Gastroesophageal sphincter (tissue), 4 donors: Measurements from ENCODE around the gene C6orf132. TPM values are rescaled to one million over a fixed set of nuclear protein-coding genes. Genes with fewer than 3 reads are reported as not detected.
A peak's percentile ranks its signal among the peaks of the same experiment; 100 is the strongest.

ENCODE experiments used
- ATAC-seq: fragments of 150-250 bp; one replicate; pipeline ENCODE4 v1.9.1; 2016; ENCODE audit warnings: mild to moderate bottlenecking, moderate library complexity
- H3K27ac ChIP-seq, 4 donors: fragments of 200-600 bp; sonication (generic) in 3 of 4; 1 replicate in 3 of 4; 2 replicates in 1 of 4; pipeline ENCODE4 v1.5.1; 2016 to 2019
- H3K27me3 ChIP-seq: fragments of 200-600 bp; sonication (generic); one replicate; pipeline ENCODE4 v1.5.1; 2019
- H3K36me3 ChIP-seq, 2 donors: fragments of 200-600 bp; sonication (generic); one replicate each; pipeline ENCODE4 v1.5.1; 2019; ENCODE audit warnings: control low read depth in 1 of 2
- H3K4me1 ChIP-seq, 3 donors: fragments of 200-600 bp; sonication (generic); 1 replicate in 2 of 3; 2 replicates in 1 of 3; pipeline ENCODE4 v1.5.1; 2016 to 2019; ENCODE audit warnings: control low read depth in 2 of 3
- H3K4me3 ChIP-seq, 2 donors: fragments of 200-600 bp; sonication (generic); one replicate each; pipeline ENCODE4 v1.5.1; 2019; ENCODE audit warnings: mild to moderate bottlenecking in 1 of 2, moderate library complexity in 1 of 2
- H3K9me3 ChIP-seq, 3 donors: fragments of 200-600 bp; sonication (generic); one replicate each; pipeline ENCODE4 v1.5.1; 2017 to 2019; ENCODE audit warnings: control low read depth in 2 of 3
- EP300 ChIP-seq: sonication (generic); formaldehyde crosslinking; IDR thresholded peaks from one replicate; pipeline ENCODE4 v1.6.1; 2017; ENCODE audit warnings: antibody characterized with exemption, mild to moderate bottlenecking
- POLR2A ChIP-seq, 2 donors: fragments of 450-650 bp; IDR thresholded peaks; one replicate each; pipeline ENCODE4 v1.6.1; 2017; ENCODE audit warnings: antibody characterized with exemption in 2 of 2, mild to moderate bottlenecking in 2 of 2, moderate library complexity in 1 of 2
- POLR2AphosphoS5 ChIP-seq: sonication (generic); formaldehyde crosslinking; IDR thresholded peaks from one replicate; pipeline ENCODE4 v1.6.1; 2017; ENCODE audit warnings: antibody characterized with exemption
- WGBS, 2 donors: methylation state at CpG; one replicate each; pipeline ENCODE4 v1.1.5; 2018; ENCODE audit warnings: low coverage in 1 of 2; 5-methylcytosine and 5-hydroxymethylcytosine counted together
- total RNA-seq, 4 donors: library from RNA; depleted of rRNA; stranded (reverse); fragments of >200 nt; gene quantifications; one replicate each; pipeline ENCODE4 v1.1.0, GENCODE V29; 2016
- TF ChIP-seq, protein P1 (sequence below), 4 experiments: fragments of 200-600 bp in 2 of 4; fragments of 450-650 bp in 2 of 4; sonication (generic) in 1 of 4; IDR thresholded peaks; one replicate each; pipeline ENCODE4 v1.5.1; 2017 to 2019; ENCODE audit warnings: antibody characterized with exemption in 4 of 4, mild to moderate bottlenecking in 2 of 4, moderate library complexity in 2 of 4

Gene C6orf132
- total RNA-seq, 4 donors from 2014 or later = 0.93 to 12.1 (median 1.4) TPM

- Histone ChIP-seq H3K27ac (peak overlapping the region in 3 of 4 donors; percentile 1 to 68 (median 25)), H3K4me3 (no peak overlapping the region), H3K4me1 (peaks cover 0 to 19% (median 10%) of the 10 kb centered on the region in 3 donors), H3K27me3 (peaks cover 8% of the 10 kb centered on the region), H3K36me3 (no peaks in the 10 kb centered on the region), H3K9me3 (no peaks in the 10 kb centered on the region)
- 58 to 67% methylated on average over 2 to 3 of the region's 13 CpGs for WGBS, 2 donors
- TF ChIP-seq POLR2AphosphoS5 = no peak
- TF ChIP-seq, protein P1, sequence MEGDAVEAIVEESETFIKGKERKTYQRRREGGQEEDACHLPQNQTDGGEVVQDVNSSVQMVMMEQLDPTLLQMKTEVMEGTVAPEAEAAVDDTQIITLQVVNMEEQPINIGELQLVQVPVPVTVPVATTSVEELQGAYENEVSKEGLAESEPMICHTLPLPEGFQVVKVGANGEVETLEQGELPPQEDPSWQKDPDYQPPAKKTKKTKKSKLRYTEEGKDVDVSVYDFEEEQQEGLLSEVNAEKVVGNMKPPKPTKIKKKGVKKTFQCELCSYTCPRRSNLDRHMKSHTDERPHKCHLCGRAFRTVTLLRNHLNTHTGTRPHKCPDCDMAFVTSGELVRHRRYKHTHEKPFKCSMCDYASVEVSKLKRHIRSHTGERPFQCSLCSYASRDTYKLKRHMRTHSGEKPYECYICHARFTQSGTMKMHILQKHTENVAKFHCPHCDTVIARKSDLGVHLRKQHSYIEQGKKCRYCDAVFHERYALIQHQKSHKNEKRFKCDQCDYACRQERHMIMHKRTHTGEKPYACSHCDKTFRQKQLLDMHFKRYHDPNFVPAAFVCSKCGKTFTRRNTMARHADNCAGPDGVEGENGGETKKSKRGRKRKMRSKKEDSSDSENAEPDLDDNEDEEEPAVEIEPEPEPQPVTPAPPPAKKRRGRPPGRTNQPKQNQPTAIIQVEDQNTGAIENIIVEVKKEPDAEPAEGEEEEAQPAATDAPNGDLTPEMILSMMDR (IDR thresholded peaks at IDR 0.05) = no peak
- peak; percentile 27 for ATAC-seq
Observed at GRCh38 chr6:42099340-42100028, 42.9 kb downstream of the C6orf132 start.

DNA sequence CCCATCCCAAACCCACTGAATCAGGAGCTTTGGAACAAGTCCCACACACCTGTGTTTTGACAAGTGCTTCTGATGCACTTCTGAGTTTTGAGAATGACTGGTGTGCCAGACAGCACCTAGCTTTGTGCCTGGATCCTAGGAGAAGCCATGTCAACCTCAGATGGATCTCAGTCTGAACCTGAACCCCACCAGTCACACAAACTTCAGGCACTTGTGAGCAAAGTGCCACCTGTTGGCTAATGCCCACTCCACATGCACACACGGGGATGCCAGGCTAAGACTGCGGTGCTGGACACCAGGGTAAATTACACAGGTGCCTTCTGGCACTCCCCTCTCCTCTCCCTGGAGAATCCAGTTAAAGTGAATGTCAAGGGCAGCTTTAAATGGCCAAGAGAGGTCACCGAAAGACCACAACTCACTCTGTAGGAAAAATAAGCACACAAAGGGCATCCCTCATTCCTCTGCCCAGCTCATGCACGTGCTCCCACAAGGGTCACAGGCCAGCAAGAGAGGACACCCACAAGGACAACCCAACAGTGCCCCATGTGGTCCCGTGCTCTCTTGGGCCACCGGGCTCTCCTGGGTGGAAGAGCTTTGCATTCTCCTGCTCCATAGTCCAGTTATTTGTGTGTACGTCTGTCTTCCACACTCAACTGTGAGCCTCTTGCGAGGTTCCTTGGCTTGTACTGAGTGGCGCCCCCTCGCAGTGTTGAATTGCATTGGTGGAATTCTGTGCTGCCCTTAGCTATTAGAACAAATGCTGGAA, 46.5 kb downstream of the C6orf132 start:
- WGBS, 2 donors = 59 to 100% methylated on average over 1 to 6 of the region's 10 CpGs
- Histone ChIP-seq H3K27me3 (no peaks in the 10 kb centered on the region), H3K4me1 (peaks cover 0 to 4% (median 0%) of the 10 kb centered on the region in 3 donors), H3K27ac (no peak overlapping the region), H3K4me3 (no peak overlapping the region), H3K9me3 (no peaks in the 10 kb centered on the region), H3K36me3 (peaks cover 0 to 10% of the 10 kb centered on the region in 2 donors)
- no peak for ATAC-seq
- TF ChIP-seq POLR2A (IDR thresholded peaks at IDR 0.05) (no peak), POLR2AphosphoS5 (no peak), EP300 (no peak)
- TF ChIP-seq, protein P1 (IDR thresholded peaks at IDR 0.05) = no peak

DNA sequence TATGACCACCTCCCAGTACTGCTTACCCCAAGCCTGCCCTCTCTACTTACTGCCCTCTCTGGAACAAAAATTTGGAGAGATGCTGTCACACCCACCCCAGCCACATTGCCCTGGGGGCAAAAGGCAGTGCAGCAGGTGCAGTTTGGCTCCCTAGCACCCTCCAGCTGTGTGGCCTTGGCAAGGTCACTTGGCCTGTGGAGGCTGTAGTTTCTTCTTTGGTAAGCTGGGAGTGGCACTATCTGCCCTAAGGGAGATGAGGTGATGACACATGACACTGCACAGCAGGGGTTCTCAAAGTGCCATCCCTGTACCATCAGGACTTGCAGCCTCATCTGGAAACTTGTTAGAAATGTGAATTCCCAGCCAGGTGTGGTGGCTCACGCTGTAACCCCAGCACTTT, 47.3 kb downstream of the C6orf132 start:
- no peak for ATAC-seq
- H3K4me3 ChIP-seq = no peak overlapping the region
- no peak overlapping the region for H3K27ac ChIP-seq
- WGBS, 2 donors = 100% methylated on average over 1 of the region's 1 CpG; no CpG with 5 or more reads in 1 of the 2 donors
- H3K4me1 ChIP-seq = peaks cover 0 to 2% (median 0%) of the 10 kb centered on the region in 3 donors
- H3K27me3 ChIP-seq = no peaks in the 10 kb centered on the region
- H3K36me3 ChIP-seq = peaks cover 0 to 10% of the 10 kb centered on the region in 2 donors
- no peak for TF ChIP-seq EP300
- no peak for TF ChIP-seq POLR2AphosphoS5
- no peak for TF ChIP-seq POLR2A (IDR thresholded peaks at IDR 0.05)
- TF ChIP-seq, protein P1 (IDR thresholded peaks at IDR 0.05) = no peak
- no peaks in the 10 kb centered on the region for H3K9me3 ChIP-seq

DNA sequence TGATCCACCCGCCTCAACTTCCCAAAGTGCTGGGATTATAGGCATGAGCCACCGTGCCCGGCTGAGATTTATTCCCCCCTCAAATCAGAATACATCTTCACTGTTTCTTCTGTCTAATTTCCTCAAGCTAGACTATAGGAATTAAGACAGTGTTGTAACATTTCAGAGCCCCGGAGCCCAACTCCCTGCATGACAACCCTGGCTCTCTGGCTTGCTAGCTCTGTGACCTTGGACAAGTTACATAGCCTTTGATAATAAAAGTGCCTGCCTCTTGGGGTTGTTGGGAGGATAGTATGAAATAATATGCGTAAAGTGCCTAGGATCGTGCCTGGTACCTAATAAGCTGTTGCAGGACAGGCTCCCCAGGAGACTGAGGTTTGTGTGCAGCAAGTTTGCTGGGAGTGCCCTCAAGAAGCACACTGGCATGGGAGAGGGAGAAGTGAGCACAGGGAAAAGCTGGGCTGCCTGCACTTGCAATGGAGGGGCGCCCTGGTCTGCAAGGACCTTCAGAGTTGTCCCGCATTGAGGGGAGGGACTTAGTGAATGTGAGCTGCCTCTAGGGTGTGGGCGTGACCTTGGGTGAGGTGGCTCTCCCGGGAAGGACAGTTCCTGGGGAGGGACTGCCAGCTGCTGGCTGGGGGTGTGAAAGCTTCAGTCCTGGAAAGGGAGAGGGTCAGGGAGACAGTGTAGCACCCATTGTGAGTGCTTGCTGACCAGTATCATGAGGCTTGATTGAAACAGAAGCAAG, 48.7 kb downstream of the C6orf132 start:
- WGBS, 2 donors = 72 to 93% methylated on average over 2 to 9 of the region's 10 CpGs

More for the DNA sequence above, 48.7 kb downstream of the C6orf132 start:
- H3K27ac ChIP-seq = no peak overlapping the region
- no peak overlapping the region for H3K4me3 ChIP-seq
- TF ChIP-seq POLR2AphosphoS5 (no peak), POLR2A (IDR thresholded peaks at IDR 0.05) (no peak), EP300 (no peak)
- TF ChIP-seq, protein P1 (IDR thresholded peaks at IDR 0.05) = no peak
- no peaks in the 10 kb centered on the region for H3K4me1 ChIP-seq
- no peaks in the 10 kb centered on the region for H3K27me3 ChIP-seq
- no peak for ATAC-seq
- peaks cover 0 to 10% of the 10 kb centered on the region in 2 donors for H3K36me3 ChIP-seq
- H3K9me3 ChIP-seq = no peaks in the 10 kb centered on the region
